Memory B cell (primary cell): ENCODE results near the gene ABCE1.
"Not testable (repeated sequence)": the region's sequence is repeated elsewhere in the genome, so short reads cannot be mapped to it uniquely, and the experiment has no call there.

Experiments
- ATAC-seq: fragments of 150-1000 bp; cut with Tn5 transposase; 2 replicates; pipeline ENCODE4 v1.10.0; 2021; ENCODE audit warnings: low read depth, mild to moderate bottlenecking, moderate library complexity
- DNase-seq, 2 donors: peaks; one replicate each; pipeline ENCODE4 v3.0.0; 2022; ENCODE audit warnings: low spot score in 2 of 2
- H3K27ac Mint-ChIP-seq: one replicate; pipeline ENCODE4 v1.8.0; 2022; ENCODE audit warnings: mild to moderate bottlenecking, moderate library complexity, mixed read lengths
- H3K27me3 Mint-ChIP-seq: one replicate; pipeline ENCODE4 v1.8.0; 2022; ENCODE audit warnings: mixed read lengths
- H3K36me3 Mint-ChIP-seq: one replicate; pipeline ENCODE4 v1.8.0; 2022; ENCODE audit warnings: mild to moderate bottlenecking, mixed read lengths
- H3K4me1 Mint-ChIP-seq: one replicate; pipeline ENCODE4 v1.8.0; 2022; ENCODE audit warnings: mixed read lengths
- H3K4me3 Mint-ChIP-seq: one replicate; pipeline ENCODE4 v1.8.0; 2022; ENCODE audit warnings: mild to moderate bottlenecking, moderate library complexity, mixed read lengths
- H3K9me3 Mint-ChIP-seq: one replicate; pipeline ENCODE4 v1.8.0; 2022; ENCODE audit warnings: mixed read lengths

ABCE1 gene

GRCh38 chr4:145131848-145132247 is 33.7 kb downstream of the ABCE1 start:
- Mint-ChIP-seq H3K36me3 (peaks cover 5% of the 10 kb centered on the region), H3K4me1 (peaks cover 16% of the 10 kb centered on the region)

GRCh38 chr4:145132511-145133098 is 34.5 kb downstream of the ABCE1 start:
- no peaks in the 10 kb centered on the region for H3K9me3 Mint-ChIP-seq
- H3K27me3 Mint-ChIP-seq: no peaks in the 10 kb centered on the region
- peak overlapping the region; percentile 34 for H3K4me3 Mint-ChIP-seq
- peaks cover 8% of the 10 kb centered on the region for H3K36me3 Mint-ChIP-seq
- H3K4me1 Mint-ChIP-seq: peaks cover 16% of the 10 kb centered on the region
- peak overlapping the region; percentile 72 for H3K27ac Mint-ChIP-seq
- ATAC-seq: peak; percentile 86
- DNase-seq: peak in 1 of 2 donors; percentile 4

More at GRCh38 chr4:145131848-145132247, 33.7 kb downstream of the ABCE1 start:
- no peak for DNase-seq
- Mint-ChIP-seq H3K4me3 (no peak overlapping the region), H3K27me3 (no peaks in the 10 kb centered on the region), H3K27ac (peak overlapping the region; percentile 72), H3K9me3 (no peaks in the 10 kb centered on the region)
- peak; percentile 14 for ATAC-seq

GRCh38 chr4:145136219-145136618 is 38.1 kb downstream of the ABCE1 start:
- H3K27ac Mint-ChIP-seq: peak overlapping the region; percentile 24
- H3K4me1 Mint-ChIP-seq: peaks cover 10% of the 10 kb centered on the region
- H3K27me3 Mint-ChIP-seq, DNase-seq, H3K9me3 Mint-ChIP-seq: not testable (repeated sequence)
- peak overlapping the region; percentile 59 for H3K4me3 Mint-ChIP-seq
- ATAC-seq: peak; percentile 44
- H3K36me3 Mint-ChIP-seq: peaks cover 21% of the 10 kb centered on the region

- Mint-ChIP-seq H3K4me1 (no peaks in the 10 kb centered on the region), H3K4me3 (no peak overlapping the region), H3K36me3 (peaks cover 33% of the 10 kb centered on the region), H3K9me3 (no peaks in the 10 kb centered on the region), H3K27ac (peak overlapping the region; percentile 63), H3K27me3 (no peaks in the 10 kb centered on the region)
- no peak for ATAC-seq
- no peak for DNase-seq
Observed at GRCh38 chr4:145148980-145149379, 50.9 kb downstream of the ABCE1 start.

- Mint-ChIP-seq H3K27ac (peak overlapping the region; percentile 35), H3K27me3 (no peaks in the 10 kb centered on the region), H3K4me1 (no peaks in the 10 kb centered on the region), H3K36me3 (peaks cover 27% of the 10 kb centered on the region), H3K4me3 (no peak overlapping the region), H3K9me3 (no peaks in the 10 kb centered on the region)
- ATAC-seq (no peak), DNase-seq (no peak)
Observed at GRCh38 chr4:145153181-145153903, 55.2 kb downstream of the ABCE1 start.

- H3K4me1 Mint-ChIP-seq: no peaks in the 10 kb centered on the region
- no peaks in the 10 kb centered on the region for H3K27me3 Mint-ChIP-seq
- H3K27ac Mint-ChIP-seq: peak overlapping the region; percentile 35
- H3K4me3 Mint-ChIP-seq: no peak overlapping the region
- ATAC-seq (no peak), DNase-seq (no peak)
- H3K36me3 Mint-ChIP-seq: peaks cover 26% of the 10 kb centered on the region
- no peaks in the 10 kb centered on the region for H3K9me3 Mint-ChIP-seq
Observed at GRCh38 chr4:145153904-145154298, 55.8 kb downstream of the ABCE1 start.

- H3K4me3 Mint-ChIP-seq: no peak overlapping the region
- no peaks in the 10 kb centered on the region for H3K9me3 Mint-ChIP-seq
- H3K36me3 Mint-ChIP-seq: peaks cover 21% of the 10 kb centered on the region
- H3K27ac Mint-ChIP-seq: no peak overlapping the region
- no peaks in the 10 kb centered on the region for H3K4me1 Mint-ChIP-seq
- H3K27me3 Mint-ChIP-seq: no peaks in the 10 kb centered on the region
- DNase-seq: no peak
- peak; percentile 65 for ATAC-seq
Observed at GRCh38 chr4:145154573-145154972, 56.5 kb downstream of the ABCE1 start.

- no peak overlapping the region for H3K4me3 Mint-ChIP-seq
- H3K9me3 Mint-ChIP-seq: no peaks in the 10 kb centered on the region
- no peak overlapping the region for H3K27ac Mint-ChIP-seq
Observed at GRCh38 chr4:145155268-145155870, 57.3 kb downstream of the ABCE1 start.

GRCh38 chr4:145156986-145157385 is 58.9 kb downstream of the ABCE1 start:
- Mint-ChIP-seq H3K4me1 (no peaks in the 10 kb centered on the region), H3K36me3 (peaks cover 21% of the 10 kb centered on the region)

More at GRCh38 chr4:145155268-145155870, 57.3 kb downstream of the ABCE1 start:
- no peak for ATAC-seq
- DNase-seq: no peak
- Mint-ChIP-seq H3K27me3 (no peaks in the 10 kb centered on the region), H3K36me3 (peaks cover 18% of the 10 kb centered on the region), H3K4me1 (no peaks in the 10 kb centered on the region)

GRCh38 chr4:145161549-145161948 is 63.4 kb downstream of the ABCE1 start:
- ATAC-seq (no peak), DNase-seq (no peak)
- Mint-ChIP-seq H3K4me3 (no peak overlapping the region), H3K36me3 (peaks cover 14% of the 10 kb centered on the region), H3K27me3 (no peaks in the 10 kb centered on the region), H3K27ac (no peak overlapping the region), H3K4me1 (no peaks in the 10 kb centered on the region), H3K9me3 (no peaks in the 10 kb centered on the region)

More at GRCh38 chr4:145156986-145157385, 58.9 kb downstream of the ABCE1 start:
- Mint-ChIP-seq H3K27me3 (no peaks in the 10 kb centered on the region), H3K27ac (no peak overlapping the region), H3K9me3 (no peaks in the 10 kb centered on the region), H3K4me3 (no peak overlapping the region)
- no peak for ATAC-seq
- no peak for DNase-seq

GRCh38 chr4:145167887-145168286 is 69.8 kb downstream of the ABCE1 start:
- Mint-ChIP-seq H3K36me3 (peaks cover 19% of the 10 kb centered on the region), H3K4me3 (no peak overlapping the region), H3K4me1 (peaks cover 15% of the 10 kb centered on the region), H3K27ac (no peak overlapping the region), H3K9me3 (no peaks in the 10 kb centered on the region), H3K27me3 (no peaks in the 10 kb centered on the region)
- ATAC-seq: no peak
- no peak for DNase-seq

- no peak overlapping the region for H3K4me3 Mint-ChIP-seq
- H3K27me3 Mint-ChIP-seq: no peaks in the 10 kb centered on the region
- peak overlapping the region; percentile 5 for H3K27ac Mint-ChIP-seq
Observed at GRCh38 chr4:145168581-145169187, 70.6 kb downstream of the ABCE1 start.

GRCh38 chr4:145170223-145170622 is 72.1 kb downstream of the ABCE1 start:
- Mint-ChIP-seq H3K27me3 (no peaks in the 10 kb centered on the region), H3K4me1 (peaks cover 23% of the 10 kb centered on the region), H3K27ac (no peak overlapping the region), H3K4me3 (no peak overlapping the region), H3K9me3 (no peaks in the 10 kb centered on the region), H3K36me3 (peaks cover 25% of the 10 kb centered on the region)
- no peak for ATAC-seq
- DNase-seq: no peak

More at GRCh38 chr4:145168581-145169187, 70.6 kb downstream of the ABCE1 start:
- peak; percentile 52 for ATAC-seq
- Mint-ChIP-seq H3K36me3 (peaks cover 22% of the 10 kb centered on the region), H3K4me1 (peaks cover 16% of the 10 kb centered on the region), H3K9me3 (no peaks in the 10 kb centered on the region)
- no peak for DNase-seq

GRCh38 chr4:145171911-145172310 is 73.8 kb downstream of the ABCE1 start:
- Mint-ChIP-seq H3K4me3 (no peak overlapping the region), H3K36me3 (peaks cover 25% of the 10 kb centered on the region), H3K9me3 (no peaks in the 10 kb centered on the region), H3K27me3 (no peaks in the 10 kb centered on the region), H3K27ac (no peak overlapping the region), H3K4me1 (peaks cover 29% of the 10 kb centered on the region)
- ATAC-seq: no peak
- DNase-seq: no peak
